Measurements from ENCODE around the gene MCUB. TPM values are rescaled to one million over a fixed set of nuclear protein-coding genes. Genes with fewer than 3 reads are reported as not detected.
"Not testable (repeated sequence)": the region's sequence is repeated elsewhere in the genome, so short reads cannot be mapped to it uniquely, and the experiment has no call there.

Gene MCUB
- total RNA-seq, 1 donor from 2014 or later: 77.1 TPM

- not testable (repeated sequence) for DNase-seq (ENCODE audit: low read depth)
These were observed 118.4 kb downstream of the MCUB start for GRCh38 chr4:109678472-109678871.

DNA sequence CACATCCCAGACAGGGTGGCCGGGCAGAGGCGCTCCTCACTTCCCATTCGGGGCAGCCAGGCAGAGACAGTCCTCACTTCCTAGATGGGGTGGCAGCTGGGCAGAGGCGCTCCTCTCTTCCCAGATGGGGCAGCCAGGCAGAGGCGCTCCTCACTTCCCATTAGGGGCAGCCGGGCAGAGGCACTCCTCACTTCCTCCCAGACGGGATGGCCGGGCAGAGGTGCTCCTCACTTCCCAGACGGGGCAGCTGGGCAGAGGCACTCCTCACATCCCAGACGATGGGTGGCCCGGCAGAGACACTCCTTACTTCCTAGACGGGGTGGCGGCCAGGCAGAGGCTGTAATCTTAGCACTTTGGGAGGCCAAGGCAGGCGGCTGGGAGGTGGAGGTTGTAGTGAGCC, 118.9 kb downstream of the MCUB start:
- DNase-seq (ENCODE audit: low read depth): not testable (repeated sequence)

DNA sequence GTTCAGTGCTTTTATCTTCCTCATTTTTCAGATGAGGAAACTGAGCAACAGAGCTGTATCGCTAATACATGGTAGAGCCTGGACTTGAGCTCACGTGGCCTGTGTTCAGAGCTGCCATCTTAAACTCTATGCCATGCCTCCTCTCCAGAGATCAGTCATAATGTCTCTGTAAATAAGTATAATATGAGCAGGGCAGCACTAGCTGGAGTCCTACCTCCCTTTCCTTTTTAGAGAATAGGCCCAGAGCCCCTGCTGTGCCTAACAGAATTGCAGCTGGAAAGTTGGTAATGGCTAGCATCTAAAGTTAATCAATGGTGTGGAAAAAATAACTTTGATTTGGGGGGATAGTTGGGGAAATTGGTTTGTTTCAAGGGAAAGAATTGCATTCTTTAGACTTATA, 122.8 kb downstream of the MCUB start:
- DNase-seq (ENCODE audit: low read depth): no peak

- DNase-seq (ENCODE audit: low read depth): no peak
These were observed 123.7 kb downstream of the MCUB start for GRCh38 chr4:109683621-109684253.

GRCh38 chr4:109684727-109685126, 124.7 kb downstream of the MCUB start:
- no peak for DNase-seq (ENCODE audit: low read depth)

GRCh38 chr4:109690690-109691410, 130.8 kb downstream of the MCUB start:
- DNase-seq (ENCODE audit: low read depth): no peak

DNA sequence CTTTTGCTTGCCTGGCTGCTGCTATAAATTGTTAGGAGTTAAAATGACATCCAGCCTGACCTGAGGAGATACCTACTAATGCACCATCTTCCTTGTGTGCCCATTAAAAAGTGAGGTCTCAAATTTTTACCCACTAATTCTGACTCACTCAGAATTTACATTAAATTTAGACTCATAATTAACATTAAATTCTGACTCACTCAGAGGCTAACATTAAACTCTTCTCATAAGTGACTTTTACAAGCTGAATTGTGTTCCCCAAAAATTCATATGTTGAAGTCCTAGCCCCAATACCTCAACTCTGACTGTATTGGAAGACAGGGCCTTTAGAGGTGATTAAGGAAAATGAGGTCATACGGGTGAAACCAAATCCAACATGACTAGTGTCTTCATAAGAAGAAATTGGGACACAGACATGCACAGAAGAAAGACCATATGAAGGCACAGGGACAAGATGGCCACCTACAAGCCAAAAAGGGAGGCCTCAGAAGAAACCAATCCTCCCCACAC, 131.4 kb downstream of the MCUB start:
- peak; percentile 19 for DNase-seq (ENCODE audit: low read depth)

GRCh38 chr4:109698656-109699055, 138.6 kb downstream of the MCUB start:
- DNase-seq (ENCODE audit: low read depth): peak; percentile 3

DNA sequence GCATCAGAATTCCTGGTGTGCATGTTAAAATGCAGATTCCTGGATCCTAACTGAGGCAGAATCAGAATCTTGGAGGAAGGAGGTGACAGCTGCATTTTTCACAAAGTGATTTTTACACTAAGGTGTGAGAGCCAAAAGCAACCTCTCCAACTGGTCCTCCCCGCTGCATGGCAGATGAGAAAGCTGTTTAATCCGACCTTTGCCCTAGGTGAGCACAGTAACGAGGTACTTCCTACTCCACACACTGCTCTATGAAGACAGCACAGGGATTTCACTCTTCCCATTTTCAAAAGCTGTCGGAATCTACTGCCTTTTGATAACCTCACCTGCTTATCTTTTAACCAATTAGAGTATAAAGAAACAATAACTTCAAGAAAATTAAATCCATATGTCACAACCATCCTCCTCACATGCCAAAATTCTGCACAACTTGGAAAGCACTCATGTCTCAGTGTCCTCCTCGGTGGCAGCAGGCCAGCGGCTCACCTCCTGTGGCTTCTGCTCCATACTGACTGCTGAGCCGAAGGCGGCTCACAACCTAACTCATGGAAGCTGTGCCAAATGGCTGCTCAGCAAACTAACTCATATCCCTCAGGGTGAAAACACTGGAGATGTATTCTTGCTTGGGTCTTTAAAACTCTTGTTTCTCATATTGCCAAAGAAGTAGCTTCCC, 139.6 kb downstream of the MCUB start:
- DNase-seq (ENCODE audit: low read depth): no peak

DNA sequence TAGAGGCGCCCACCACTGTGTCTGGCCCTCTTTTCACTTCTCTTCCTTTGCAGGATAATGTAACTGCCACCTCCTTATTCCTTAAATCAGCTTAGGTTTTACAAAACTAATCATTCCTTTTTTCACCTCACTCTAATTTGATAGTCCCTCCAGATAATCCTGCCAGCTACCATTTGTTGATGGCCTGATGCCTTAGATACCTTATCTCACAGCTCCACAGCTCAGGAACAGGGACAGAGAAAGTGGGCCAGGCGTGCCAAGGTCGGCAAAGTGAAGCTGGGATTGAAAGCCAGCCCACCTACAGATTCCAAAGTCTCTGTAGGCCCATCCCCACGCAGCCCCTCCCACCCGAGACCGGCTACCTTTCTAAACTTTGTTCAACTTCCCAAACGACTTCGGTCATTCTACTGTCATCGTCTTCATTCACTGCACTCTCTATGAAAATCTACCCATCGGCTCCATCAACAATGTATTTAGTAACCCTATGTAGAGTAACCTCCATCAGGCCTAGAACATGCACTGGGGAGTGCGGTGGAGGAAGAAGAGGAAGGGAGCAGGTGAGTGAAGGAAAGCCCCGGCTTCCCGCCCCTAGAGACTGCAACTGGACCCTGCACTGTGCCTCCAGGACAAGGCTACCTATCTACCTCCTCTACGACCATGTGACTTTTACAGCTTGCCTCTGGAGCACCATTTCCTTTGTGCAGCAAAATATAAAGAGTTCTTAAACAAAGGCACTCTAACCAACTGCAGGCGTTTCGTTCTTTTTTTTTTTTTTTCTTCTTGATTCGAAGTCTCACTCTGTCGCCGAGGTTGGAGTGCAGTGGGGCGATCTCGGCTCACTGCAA, 141.7 kb downstream of the MCUB start:
- DNase-seq (ENCODE audit: low read depth): no peak

GRCh38 chr4:109702950-109703663, 143.1 kb downstream of the MCUB start, which contains the start of gene CASP6:
TSS of gene CASP6 (minus strand) at chr4:109703445. CDS start at chr4:109703395, 50 bp downstream.
- DNase-seq (ENCODE audit: low read depth): peak; percentile 86

DNA sequence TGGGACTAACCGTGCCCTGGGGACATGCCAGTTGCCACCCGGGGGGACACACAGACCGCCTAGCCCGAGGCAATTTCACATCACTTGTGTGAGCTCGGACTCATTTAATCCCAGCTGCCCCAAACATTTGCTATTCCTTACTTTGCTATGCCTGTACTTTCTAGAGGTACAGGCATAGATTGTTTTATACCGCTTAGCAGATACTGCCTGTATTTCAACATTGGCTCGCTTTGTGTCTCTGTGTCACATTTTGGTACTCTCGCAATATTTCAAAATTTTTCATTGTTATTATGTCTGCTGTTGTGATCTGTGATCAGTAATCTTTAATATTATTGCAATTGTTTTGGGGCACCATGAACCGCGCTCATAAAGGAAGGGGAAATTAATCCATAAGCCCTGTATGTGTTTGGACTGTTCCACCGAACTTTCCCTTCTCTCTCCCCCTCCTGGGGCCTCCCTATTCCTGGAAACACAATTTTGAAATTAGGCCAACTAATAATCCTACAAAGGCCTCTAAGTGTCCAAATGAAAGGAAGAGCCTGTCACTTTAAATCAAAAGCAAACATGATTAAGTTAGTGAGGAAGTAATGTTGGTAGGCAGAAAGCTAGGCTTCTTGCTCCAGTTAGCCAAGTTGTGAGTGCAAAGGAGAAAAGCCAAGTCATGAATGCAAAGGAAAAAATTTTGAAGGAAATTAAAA, 143.8 kb downstream of the MCUB start:
- DNase-seq (ENCODE audit: low read depth): peak; percentile 14

DNA sequence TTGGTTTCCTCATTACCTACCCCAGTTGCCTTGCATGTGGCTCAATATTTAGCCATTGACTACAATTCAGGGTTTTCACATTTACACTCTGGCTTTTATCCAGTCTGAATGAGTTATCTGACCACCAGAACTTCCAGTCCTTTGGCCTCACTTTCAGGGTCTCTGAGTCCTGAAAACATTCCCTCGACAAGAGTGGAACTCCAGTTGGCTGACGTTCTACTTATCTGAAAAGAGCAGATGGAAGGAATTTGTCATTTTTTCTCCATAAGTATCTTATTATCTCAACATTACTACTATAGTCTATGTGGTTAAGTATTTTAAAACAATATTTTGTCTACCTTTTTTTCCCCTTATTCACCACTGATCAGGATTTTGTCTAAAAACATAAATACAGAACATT, 148.4 kb downstream of the MCUB start:
- no peak for DNase-seq (ENCODE audit: low read depth)

GRCh38 chr4:109708990-109709389, 148.9 kb downstream of the MCUB start:
- no peak for DNase-seq (ENCODE audit: low read depth)

DNA sequence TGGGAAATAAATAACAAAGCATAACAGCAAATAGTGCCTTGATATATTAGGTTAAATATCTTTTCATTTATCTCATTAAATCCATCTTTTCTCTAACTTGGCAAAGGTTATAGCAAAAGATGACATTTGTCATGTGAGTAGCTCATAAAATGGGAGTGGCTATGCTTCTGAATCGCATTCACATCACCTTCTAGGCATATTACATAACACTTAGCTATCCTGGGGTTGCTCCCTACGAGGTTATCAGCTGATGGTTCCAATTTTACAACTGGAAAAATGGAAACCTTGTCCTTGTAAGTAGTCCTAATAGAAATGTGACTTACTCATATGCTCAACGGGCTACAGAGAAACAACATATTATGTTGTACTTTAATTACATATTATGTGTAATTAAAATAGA, 153.5 kb downstream of the MCUB start:
- DNase-seq (ENCODE audit: low read depth): no peak

GRCh38 chr4:109718759-109719158, 158.7 kb downstream of the MCUB start:
- no peak for DNase-seq (ENCODE audit: low read depth)

DNA sequence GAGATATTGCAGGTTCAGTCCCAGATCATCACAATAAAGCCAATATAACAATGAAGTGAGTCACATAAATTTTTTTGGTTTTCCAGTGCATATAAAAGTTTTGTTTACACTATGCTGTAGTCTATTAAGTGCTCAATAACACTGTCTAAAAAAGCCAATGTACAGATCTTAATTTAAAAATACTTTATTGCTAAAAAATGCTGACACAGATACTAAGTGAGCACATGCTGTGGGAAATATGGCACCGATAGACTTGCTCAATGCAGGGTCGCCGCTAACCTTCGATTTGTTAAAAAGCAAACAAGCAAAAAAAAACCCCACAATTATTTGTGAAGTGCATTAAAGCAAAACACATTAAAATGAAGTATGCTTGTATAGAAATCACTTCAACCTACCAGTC, 159.6 kb downstream of the MCUB start:
- DNase-seq (ENCODE audit: low read depth): no peak

- DNase-seq (ENCODE audit: low read depth): no peak
These were observed 161.0 kb downstream of the MCUB start for GRCh38 chr4:109721033-109721432.

GRCh38 chr4:109722357-109722756, 162.3 kb downstream of the MCUB start:
- DNase-seq (ENCODE audit: low read depth): no peak

DNA sequence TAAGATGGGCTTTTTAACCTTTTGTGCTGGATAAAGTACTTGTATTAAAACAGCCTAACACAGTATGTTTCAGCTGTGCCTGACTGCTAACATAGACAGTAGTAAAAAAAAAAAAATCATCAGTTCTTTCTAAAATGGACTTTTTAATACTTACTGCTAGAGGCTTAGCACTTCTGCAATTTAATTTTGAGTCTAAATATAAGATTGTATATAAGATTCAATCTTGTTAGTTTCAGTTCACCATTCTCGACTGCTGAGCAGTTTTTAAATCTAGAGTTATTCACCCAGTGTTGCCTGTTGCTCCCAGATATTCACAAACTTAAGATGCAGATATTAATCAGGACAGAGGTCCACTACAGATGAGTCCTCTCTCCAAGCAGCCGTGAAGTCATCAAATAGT, 163.1 kb downstream of the MCUB start:
- DNase-seq (ENCODE audit: low read depth): no peak

Measured in myocyte (in vitro differentiated cells).